Thyroid gland (tissue), 4 donors: ENCODE data around the gene PLA2G2C. TPM values are rescaled to one million over a fixed set of nuclear protein-coding genes. Genes with fewer than 3 reads are reported as not detected.

Experiments used
- DNase-seq, 2 donors: peaks; one replicate each; pipeline ENCODE4 v3.0.0-alpha.2; 2019
- H3K27ac ChIP-seq, 3 donors: fragments of 200-600 bp; sonication (generic); 1 replicate in 2 of 3; 2 replicates in 1 of 3; pipeline ENCODE4 v1.5.1; 2016 to 2019; ENCODE audit warnings: mild to moderate bottlenecking in 1 of 3, moderate library complexity in 1 of 3
- H3K27me3 ChIP-seq: fragments of 200-600 bp; sonication (generic); one replicate; pipeline ENCODE4 v1.5.1; 2019
- H3K36me3 ChIP-seq, 2 donors: fragments of 200-600 bp; sonication (generic); one replicate each; pipeline ENCODE4 v1.5.1; 2016 to 2019
- H3K4me1 ChIP-seq, 2 donors: fragments of 200-600 bp; sonication (generic); one replicate each; pipeline ENCODE4 v1.5.1; 2017 to 2019
- H3K4me3 ChIP-seq, 3 donors: fragments of 200-600 bp; sonication (generic); replicated peaks in 1 of 3; 1 replicate in 2 of 3; 2 replicates in 1 of 3; pipeline ENCODE4 v1.5.1; 2016; ENCODE audit warnings: mild to moderate bottlenecking in 1 of 3
- H3K9me3 ChIP-seq: fragments of 200-600 bp; sonication (generic); one replicate; pipeline ENCODE4 v1.5.1; 2017
- CTCF ChIP-seq, 6 experiments: fragments of 200-600 bp in 3 of 6; fragments of 450-650 bp in 3 of 6; sonication (generic) in 3 of 6; IDR thresholded peaks; one replicate each; pipeline ENCODE4 v1.5.1; 2016 to 2019; ENCODE audit warnings: antibody characterized with exemption in 6 of 6, mild to moderate bottlenecking in 2 of 6, inconsistent platforms in 1 of 6, moderate library complexity in 1 of 6
- POLR2A ChIP-seq, 2 donors: fragments of 450-650 bp; IDR thresholded peaks; one replicate each; pipeline ENCODE4 v1.6.1; 2017; ENCODE audit warnings: antibody characterized with exemption in 2 of 2, mild to moderate bottlenecking in 2 of 2, moderate library complexity in 1 of 2
- WGBS, 2 donors: methylation state at CpG; one replicate each; pipeline ENCODE4 v1.1.5; 2017; 5-methylcytosine and 5-hydroxymethylcytosine counted together
- intact Hi-C: fragments of 100-400 bp; cut with DNase I; formaldehyde crosslinking; loops from one replicate; pipeline ENCODE4 v1.15.1; 2023
- total RNA-seq, 4 donors: library from RNA; depleted of rRNA; stranded (reverse); fragments of >200 nt; gene quantifications; one replicate each; pipeline ENCODE4 v1.2.3, GENCODE V29; 2016

The PLA2G2C gene
- total RNA-seq, 4 donors from 2014 or later, result not detected

- 78 to 84% methylated on average over 6 of the region's 6 CpGs for WGBS, 2 donors
- intact Hi-C loops, result no loop called here
- Histone ChIP-seq H3K9me3 (no peaks in the 10 kb centered on the region), H3K4me1 (peaks cover 6 to 10% of the 10 kb centered on the region in 2 donors), H3K27ac (no peak overlapping the region), H3K4me3 (no peak overlapping the region), H3K36me3 (no peaks in the 10 kb centered on the region), H3K27me3 (no peaks in the 10 kb centered on the region)
- TF ChIP-seq CTCF (IDR thresholded peaks at IDR 0.05), result no peak
- TF ChIP-seq POLR2A (IDR thresholded peaks at IDR 0.05), result no peak
- DNase-seq, result no peak
Observed at GRCh38 chr1:20215716-20216115, 29.4 kb upstream of the PLA2G2C start.

- Histone ChIP-seq H3K4me1 (peaks cover 6 to 10% of the 10 kb centered on the region in 2 donors), H3K27ac (peak overlapping the region; percentile 66 to 91 (median 73)), H3K27me3 (no peaks in the 10 kb centered on the region), H3K36me3 (no peaks in the 10 kb centered on the region), H3K9me3 (no peaks in the 10 kb centered on the region), H3K4me3 (no peak overlapping the region)
- intact Hi-C loops, result loop anchor here (5.0 kb wide), 1 partner anchor 279 kb away; no protein-coding TSS in a partner anchor
- TF ChIP-seq POLR2A (IDR thresholded peaks at IDR 0.05) (no peak), CTCF (IDR thresholded peaks at IDR 0.05) (peak; percentile 56 to 90 (median 76))
- peak; percentile 95 to 96 for DNase-seq
- 1 to 2% methylated on average over 21 of the region's 21 CpGs for WGBS, 2 donors
Observed at GRCh38 chr1:20212685-20213331, 26.5 kb upstream of the PLA2G2C start.

GRCh38 chr1:20212085-20212684 is 25.9 kb upstream of the PLA2G2C start:
- TF ChIP-seq CTCF (IDR thresholded peaks at IDR 0.05) (no peak), POLR2A (IDR thresholded peaks at IDR 0.05) (no peak)
- no peak overlapping the region for H3K27ac ChIP-seq
- H3K4me1 ChIP-seq, result peaks cover 6 to 10% of the 10 kb centered on the region in 2 donors
- no peaks in the 10 kb centered on the region for H3K9me3 ChIP-seq
- 63 to 66% methylated on average over 11 of the region's 11 CpGs for WGBS, 2 donors
- no peaks in the 10 kb centered on the region for H3K36me3 ChIP-seq
- no peaks in the 10 kb centered on the region for H3K27me3 ChIP-seq
- H3K4me3 ChIP-seq, result no peak overlapping the region
- intact Hi-C loops, result loop anchor here (5.0 kb wide), 1 partner anchor 280 kb away; no protein-coding TSS in a partner anchor
- DNase-seq, result no peak

- Histone ChIP-seq H3K36me3 (no peaks in the 10 kb centered on the region), H3K27me3 (no peaks in the 10 kb centered on the region), H3K27ac (no peak overlapping the region), H3K9me3 (no peaks in the 10 kb centered on the region), H3K4me1 (peaks cover 6 to 10% of the 10 kb centered on the region in 2 donors), H3K4me3 (no peak overlapping the region)
- no peak for DNase-seq
- WGBS, 2 donors, result 57 to 63% methylated on average over 4 of the region's 4 CpGs
- no peak for TF ChIP-seq POLR2A (IDR thresholded peaks at IDR 0.05)
- TF ChIP-seq CTCF (IDR thresholded peaks at IDR 0.05), result no peak
- intact Hi-C loops, result loop anchor here (5.0 kb wide), 1 partner anchor 281 kb away; no protein-coding TSS in a partner anchor
Observed at GRCh38 chr1:20211511-20211931, 25.2 kb upstream of the PLA2G2C start.
